Activated B cell treated with CpG ODN at 0.5 μM for 24 hours (primary cell): Measurements from ENCODE around the gene SIRPA. TPM values are rescaled to one million over a fixed set of nuclear protein-coding genes. Genes with fewer than 3 reads are reported as not detected.
A peak's percentile ranks its signal among the peaks of the same experiment; 100 is the strongest.

ENCODE experiments used
- ATAC-seq: fragments of 200-7000 bp; cut with Tn5 transposase; one replicate; pipeline ENCODE4 v1.10.0; 2021; ENCODE audit warnings: low read depth, mild to moderate bottlenecking, moderate library complexity
- CTCF ChIA-PET: fragments of 350-600 bp; sonication (Branson Sonifier 250); formaldehyde crosslinking; loops from one replicate; lab custom pipeline; 2021; ENCODE audit warnings: antibody characterized with exemption; lab: Charles Lee
- POLR2A ChIA-PET: fragments of 350-600 bp; sonication (Branson Sonifier 250); formaldehyde crosslinking; loops from one replicate; lab custom pipeline; 2021; ENCODE audit warnings: antibody characterized with exemption; lab: Charles Lee
- DNase-seq: peaks from one replicate; pipeline ENCODE4 v3.0.0; 2022
- H3K27ac Mint-ChIP-seq: one replicate; pipeline ENCODE4 v1.8.0; 2020; ENCODE audit warnings: mixed read lengths
- H3K27me3 Mint-ChIP-seq: one replicate; pipeline ENCODE4 v1.8.0; 2021; ENCODE audit warnings: mixed read lengths
- H3K36me3 Mint-ChIP-seq: one replicate; pipeline ENCODE4 v1.8.0; 2021; ENCODE audit warnings: low read depth, mixed read lengths
- H3K4me1 Mint-ChIP-seq: one replicate; pipeline ENCODE4 v1.8.0; 2021; ENCODE audit warnings: mixed read lengths
- H3K4me3 Mint-ChIP-seq: one replicate; pipeline ENCODE4 v1.8.0; 2020; ENCODE audit warnings: mild to moderate bottlenecking, mixed read lengths
- H3K9me3 Mint-ChIP-seq: one replicate; pipeline ENCODE4 v1.8.0; 2020; ENCODE audit warnings: mixed read lengths
- intact Hi-C: fragments of 100-400 bp; cut with micrococcal nuclease; formaldehyde crosslinking; loops from one replicate; pipeline ENCODE4 v1.15.1; 2024
- total RNA-seq: library from RNA; stranded (reverse); gene quantifications from 2 replicates; pipeline ENCODE4 v1.2.3, GENCODE V29; 2022
- TF ChIP-seq, protein P1 (sequence below): fragments of 200-600 bp; IDR thresholded peaks from one replicate; pipeline ENCODE4 v1.8.0; 2022; ENCODE audit warnings: antibody characterized with exemption, mild to moderate bottlenecking

The SIRPA gene
- total RNA-seq, 1 donor from 2014 or later: 10.1 TPM

DNA sequence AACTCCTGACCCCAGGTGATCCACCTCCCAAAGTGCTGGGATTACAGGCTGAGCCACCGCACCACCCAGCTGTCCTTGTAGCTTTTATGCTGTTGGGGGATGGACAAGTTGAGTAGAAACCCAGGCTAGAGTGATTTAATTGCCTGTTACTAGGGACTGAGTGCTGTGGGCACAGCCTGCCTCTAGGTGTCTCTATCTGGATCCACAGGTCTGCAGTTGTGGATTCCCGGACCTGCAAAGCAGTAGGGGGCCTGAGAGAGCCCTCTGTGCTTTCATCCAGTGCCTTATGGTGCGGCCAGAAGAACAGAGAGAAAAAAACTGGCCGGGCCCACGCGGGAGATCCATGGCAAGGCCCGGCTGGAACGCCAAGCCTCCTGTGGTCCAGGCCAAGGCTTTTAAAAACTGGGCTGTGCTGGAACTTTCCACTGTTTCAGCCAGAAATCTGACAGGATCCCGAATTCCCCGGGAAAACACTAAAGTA, 5.2 kb downstream of the SIRPA start:
- Mint-ChIP-seq H3K36me3 (peaks cover 8% of the 10 kb centered on the region), H3K27me3 (no peaks in the 10 kb centered on the region), H3K27ac (no peak overlapping the region), H3K9me3 (no peaks in the 10 kb centered on the region), H3K4me1 (peaks cover 49% of the 10 kb centered on the region), H3K4me3 (no peak overlapping the region)
- TF ChIP-seq, protein P1, sequence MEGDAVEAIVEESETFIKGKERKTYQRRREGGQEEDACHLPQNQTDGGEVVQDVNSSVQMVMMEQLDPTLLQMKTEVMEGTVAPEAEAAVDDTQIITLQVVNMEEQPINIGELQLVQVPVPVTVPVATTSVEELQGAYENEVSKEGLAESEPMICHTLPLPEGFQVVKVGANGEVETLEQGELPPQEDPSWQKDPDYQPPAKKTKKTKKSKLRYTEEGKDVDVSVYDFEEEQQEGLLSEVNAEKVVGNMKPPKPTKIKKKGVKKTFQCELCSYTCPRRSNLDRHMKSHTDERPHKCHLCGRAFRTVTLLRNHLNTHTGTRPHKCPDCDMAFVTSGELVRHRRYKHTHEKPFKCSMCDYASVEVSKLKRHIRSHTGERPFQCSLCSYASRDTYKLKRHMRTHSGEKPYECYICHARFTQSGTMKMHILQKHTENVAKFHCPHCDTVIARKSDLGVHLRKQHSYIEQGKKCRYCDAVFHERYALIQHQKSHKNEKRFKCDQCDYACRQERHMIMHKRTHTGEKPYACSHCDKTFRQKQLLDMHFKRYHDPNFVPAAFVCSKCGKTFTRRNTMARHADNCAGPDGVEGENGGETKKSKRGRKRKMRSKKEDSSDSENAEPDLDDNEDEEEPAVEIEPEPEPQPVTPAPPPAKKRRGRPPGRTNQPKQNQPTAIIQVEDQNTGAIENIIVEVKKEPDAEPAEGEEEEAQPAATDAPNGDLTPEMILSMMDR: no peak
- ChIA-PET CTCF (interaction anchor here (0.7 to 2.5 kb wide), 5 partner anchors 16 to 124 kb away, joined by 3 to 11 read pairs (median 4); no protein-coding TSS in a partner anchor), POLR2A (interaction anchor here (0.5 to 0.9 kb wide), 2 partner anchors 54 to 58 kb away, joined by 3 read pairs; no protein-coding TSS in a partner anchor)
- intact Hi-C loops: loop anchor here (1.0 kb wide), 1 partner anchor 65 kb away; no protein-coding TSS in a partner anchor
- DNase-seq: no peak
- ATAC-seq: peak; percentile 11

DNA sequence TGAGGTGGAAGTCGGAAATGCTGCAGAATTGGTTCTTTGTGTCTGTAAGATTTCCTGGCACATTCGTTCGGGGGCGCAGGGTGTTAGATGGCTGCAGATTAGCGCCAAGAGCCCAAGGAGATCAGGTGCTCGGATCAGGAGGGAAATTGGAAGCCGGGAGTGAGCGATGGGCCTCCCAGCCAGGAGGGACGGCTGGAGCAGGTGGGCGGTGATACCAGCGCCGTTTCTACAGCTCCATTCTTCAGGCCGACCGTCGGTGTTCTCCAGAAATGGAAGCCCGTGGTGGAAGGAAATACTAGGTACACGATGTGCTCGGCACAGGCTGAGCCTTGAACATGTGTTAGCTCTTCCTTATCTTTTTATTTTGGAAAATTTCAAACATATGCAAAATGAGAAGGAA, 6.5 kb downstream of the SIRPA start:
- H3K36me3 Mint-ChIP-seq: peaks cover 8% of the 10 kb centered on the region
- no peak for ATAC-seq

GRCh38 chr20:1902188-1902587, 7.0 kb downstream of the SIRPA start:
- H3K4me1 Mint-ChIP-seq: peaks cover 41% of the 10 kb centered on the region
- H3K4me3 Mint-ChIP-seq: no peak overlapping the region
- H3K9me3 Mint-ChIP-seq: no peaks in the 10 kb centered on the region
- ATAC-seq (no peak), DNase-seq (no peak)
- no peak overlapping the region for H3K27ac Mint-ChIP-seq
- intact Hi-C loops: no loop called here
- no peaks in the 10 kb centered on the region for H3K27me3 Mint-ChIP-seq
- TF ChIP-seq, protein P1: no peak
- H3K36me3 Mint-ChIP-seq: peaks cover 8% of the 10 kb centered on the region
- CTCF ChIA-PET: interaction anchor here (0.9 to 1.1 kb wide), 2 partner anchors 64 to 270 kb away, joined by 3 to 4 read pairs; no protein-coding TSS in a partner anchor
- POLR2A ChIA-PET: no interaction called here

More for the DNA sequence above, 6.5 kb downstream of the SIRPA start:
- H3K4me3 Mint-ChIP-seq: no peak overlapping the region
- intact Hi-C loops: no loop called here
- no peaks in the 10 kb centered on the region for H3K27me3 Mint-ChIP-seq
- POLR2A ChIA-PET: no interaction called here
- no peaks in the 10 kb centered on the region for H3K9me3 Mint-ChIP-seq
- no peak overlapping the region for H3K27ac Mint-ChIP-seq
- DNase-seq: no peak
- peaks cover 44% of the 10 kb centered on the region for H3K4me1 Mint-ChIP-seq
- CTCF ChIA-PET: interaction anchor here (0.9 to 1.2 kb wide), 3 partner anchors 64 to 271 kb away, joined by 3 to 4 read pairs (median 3); no protein-coding TSS in a partner anchor
- TF ChIP-seq, protein P1: no peak

- TF ChIP-seq, protein P1: no peak
- H3K4me3 Mint-ChIP-seq: no peak overlapping the region
- no peaks in the 10 kb centered on the region for H3K9me3 Mint-ChIP-seq
- ChIA-PET CTCF (interaction anchor here (1.1 to 1.8 kb wide), 2 partner anchors 61 to 102 kb away, joined by 3 to 4 read pairs; no protein-coding TSS in a partner anchor), POLR2A (no interaction called here)
- no peak for DNase-seq
- peaks cover 11% of the 10 kb centered on the region for H3K36me3 Mint-ChIP-seq
- no peak overlapping the region for H3K27ac Mint-ChIP-seq
- H3K27me3 Mint-ChIP-seq: no peaks in the 10 kb centered on the region
- peaks cover 22% of the 10 kb centered on the region for H3K4me1 Mint-ChIP-seq
- intact Hi-C loops: no loop called here
- ATAC-seq: no peak
Measured at GRCh38 chr20:1904135-1904534, 8.9 kb downstream of the SIRPA start.

GRCh38 chr20:1905009-1905408, 9.8 kb downstream of the SIRPA start:
- ATAC-seq (no peak), DNase-seq (no peak)
- H3K9me3 Mint-ChIP-seq: no peaks in the 10 kb centered on the region
- TF ChIP-seq, protein P1: no peak
- H3K4me3 Mint-ChIP-seq: no peak overlapping the region
- CTCF ChIA-PET: interaction anchor here (1.1 kb wide), 1 partner anchor 60 kb away, joined by 3 read pairs; no protein-coding TSS in a partner anchor
- POLR2A ChIA-PET: no interaction called here
- H3K4me1 Mint-ChIP-seq: peaks cover 14% of the 10 kb centered on the region
- H3K36me3 Mint-ChIP-seq: peaks cover 11% of the 10 kb centered on the region
- intact Hi-C loops: no loop called here
- no peaks in the 10 kb centered on the region for H3K27me3 Mint-ChIP-seq
- no peak overlapping the region for H3K27ac Mint-ChIP-seq
